Measurements from ENCODE around the gene SH3BP2.
"Not testable (repeated sequence)": the region's sequence is repeated elsewhere in the genome, so short reads cannot be mapped to it uniquely, and the experiment has no call there.

SH3BP2 gene

DNA sequence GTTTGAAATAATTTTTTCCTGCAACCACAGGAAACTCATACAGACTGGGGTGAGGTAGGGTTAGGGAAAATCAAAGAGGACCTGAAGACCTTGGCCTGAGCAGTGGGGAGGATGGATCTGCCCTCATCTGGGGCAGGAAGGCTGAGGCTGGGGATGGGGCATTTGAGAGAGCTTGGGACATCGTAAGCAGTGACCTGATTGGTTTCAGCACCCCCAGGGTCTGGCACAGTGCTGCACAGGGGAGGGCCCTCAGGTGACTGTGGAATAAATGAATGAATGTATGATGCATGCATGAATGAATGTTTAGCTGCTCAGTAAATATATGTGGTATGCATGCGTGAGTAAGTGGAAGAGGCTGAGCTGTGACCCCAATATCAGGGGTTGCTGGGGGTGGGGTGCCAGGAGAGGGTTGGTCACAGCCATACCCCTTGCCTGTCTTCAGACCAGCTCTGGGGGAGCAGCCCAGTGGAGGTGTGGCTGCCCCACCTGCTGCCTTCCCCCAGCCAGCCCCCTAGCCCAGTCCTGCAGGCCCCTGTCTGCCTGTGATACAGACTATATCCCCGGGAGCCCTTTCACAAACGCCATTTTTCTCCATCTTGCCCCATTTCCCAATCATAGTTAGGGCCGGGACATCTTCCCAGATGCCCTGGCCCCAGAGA lies 25.7 kb upstream of the SH3BP2 start:
- Histone ChIP-seq H3K27me3 (ENCODE audit: control insufficient read depth, insufficient read depth, low read length) (no peaks in the 10 kb centered on the region), H3K9ac (ENCODE audit: low read length) (no peak overlapping the region), H3K36me3 (ENCODE audit: control insufficient read depth, insufficient read depth, low read length) (no peaks in the 10 kb centered on the region), H3K4me3 (ENCODE audit: low read depth, low read length) (no peak overlapping the region), H3K4me1 (ENCODE audit: control insufficient read depth, insufficient read depth, low read length) (peaks cover 20% of the 10 kb centered on the region), H3K9me3 (ENCODE audit: control insufficient read depth, insufficient read depth, low read depth, low read length) (peaks cover 3% of the 10 kb centered on the region), H3K27ac (ENCODE audit: low read depth, low read length) (no peak overlapping the region)

DNA sequence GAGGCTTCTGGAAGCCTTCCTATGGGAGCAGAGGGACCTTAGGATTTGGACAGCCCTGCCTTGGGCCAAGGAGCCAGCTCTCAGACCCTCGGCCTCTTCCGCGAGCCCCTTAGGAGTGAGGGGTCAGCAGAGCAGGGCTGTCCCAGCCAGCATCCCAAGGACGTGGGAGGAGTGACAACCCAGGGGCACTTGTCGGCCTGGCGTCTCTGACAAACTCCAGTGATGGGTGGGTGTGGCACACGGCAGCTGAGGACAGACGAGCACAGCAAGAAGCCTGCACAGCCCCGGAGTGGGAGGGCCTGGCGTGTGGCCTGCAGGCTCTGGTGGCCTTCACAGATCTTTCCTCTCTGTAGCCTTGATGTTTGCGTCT lies 25.2 kb upstream of the SH3BP2 start:
- Histone ChIP-seq H3K4me1 (ENCODE audit: control insufficient read depth, insufficient read depth, low read length) (peaks cover 20% of the 10 kb centered on the region), H3K9ac (ENCODE audit: low read length) (peak overlapping the region; percentile 22), H3K27me3 (ENCODE audit: control insufficient read depth, insufficient read depth, low read length) (no peaks in the 10 kb centered on the region), H3K36me3 (ENCODE audit: control insufficient read depth, insufficient read depth, low read length) (no peaks in the 10 kb centered on the region), H3K27ac (ENCODE audit: low read depth, low read length) (no peak overlapping the region), H3K9me3 (ENCODE audit: control insufficient read depth, insufficient read depth, low read depth, low read length) (peaks cover 3% of the 10 kb centered on the region), H3K4me3 (ENCODE audit: low read depth, low read length) (no peak overlapping the region)

DNA sequence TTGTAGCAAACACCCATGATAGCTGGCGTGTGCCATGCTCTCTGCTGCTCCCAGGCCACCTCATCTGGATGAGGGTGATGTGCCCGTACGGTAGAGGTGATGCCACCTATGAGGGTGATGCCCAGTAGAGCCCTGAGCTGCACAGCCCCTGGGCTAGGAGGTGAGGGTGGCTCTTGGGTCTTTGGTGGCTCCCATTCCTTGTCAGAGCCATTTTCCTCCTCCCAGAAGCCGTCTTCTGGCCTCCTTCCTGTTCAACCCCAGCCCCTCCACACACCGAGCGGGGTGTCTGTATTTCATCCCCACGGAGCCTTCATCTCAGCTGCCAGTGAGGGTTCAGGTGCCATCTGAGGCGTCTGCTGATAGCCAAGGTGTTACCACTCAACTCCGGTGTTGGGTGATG lies 24.8 kb upstream of the SH3BP2 start:
- no peak overlapping the region for H3K4me3 ChIP-seq (ENCODE audit: low read depth, low read length)
- H3K36me3 ChIP-seq (ENCODE audit: control insufficient read depth, insufficient read depth, low read length) = no peaks in the 10 kb centered on the region
- H3K9ac ChIP-seq (ENCODE audit: low read length) = peak overlapping the region; percentile 22
- no peak overlapping the region for H3K27ac ChIP-seq (ENCODE audit: low read depth, low read length)
- H3K27me3 ChIP-seq (ENCODE audit: control insufficient read depth, insufficient read depth, low read length) = no peaks in the 10 kb centered on the region
- H3K4me1 ChIP-seq (ENCODE audit: control insufficient read depth, insufficient read depth, low read length) = peaks cover 20% of the 10 kb centered on the region
- peaks cover 3% of the 10 kb centered on the region for H3K9me3 ChIP-seq (ENCODE audit: control insufficient read depth, insufficient read depth, low read depth, low read length)

DNA sequence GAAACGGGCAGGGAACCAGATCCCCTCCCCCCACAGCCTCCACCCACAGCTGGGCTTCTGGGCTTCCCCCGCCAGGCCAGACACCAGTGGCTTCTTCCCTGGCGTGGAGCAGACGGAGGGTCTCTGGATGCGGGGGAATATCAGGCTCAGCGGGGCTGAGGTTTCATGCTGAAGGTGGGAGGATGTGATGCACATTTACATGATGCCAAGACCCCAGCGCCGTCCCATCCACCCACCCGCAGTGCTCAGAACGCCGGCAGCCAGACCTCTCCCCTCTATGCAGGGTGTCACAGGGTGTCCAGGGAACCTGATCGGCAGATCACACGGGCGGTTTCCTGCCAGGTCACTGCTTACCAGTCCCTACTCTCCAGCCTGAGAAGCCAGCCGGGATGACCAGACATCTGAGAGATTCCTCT lies 24.0 kb upstream of the SH3BP2 start:
- H3K27ac ChIP-seq (ENCODE audit: low read depth, low read length) = no peak overlapping the region
- no peaks in the 10 kb centered on the region for H3K27me3 ChIP-seq (ENCODE audit: control insufficient read depth, insufficient read depth, low read length)
- no peak overlapping the region for H3K9ac ChIP-seq (ENCODE audit: low read length)
- H3K9me3 ChIP-seq (ENCODE audit: control insufficient read depth, insufficient read depth, low read depth, low read length) = peaks cover 3% of the 10 kb centered on the region
- no peaks in the 10 kb centered on the region for H3K36me3 ChIP-seq (ENCODE audit: control insufficient read depth, insufficient read depth, low read length)
- no peak overlapping the region for H3K4me3 ChIP-seq (ENCODE audit: low read depth, low read length)
- H3K4me1 ChIP-seq (ENCODE audit: control insufficient read depth, insufficient read depth, low read length) = peaks cover 20% of the 10 kb centered on the region

DNA sequence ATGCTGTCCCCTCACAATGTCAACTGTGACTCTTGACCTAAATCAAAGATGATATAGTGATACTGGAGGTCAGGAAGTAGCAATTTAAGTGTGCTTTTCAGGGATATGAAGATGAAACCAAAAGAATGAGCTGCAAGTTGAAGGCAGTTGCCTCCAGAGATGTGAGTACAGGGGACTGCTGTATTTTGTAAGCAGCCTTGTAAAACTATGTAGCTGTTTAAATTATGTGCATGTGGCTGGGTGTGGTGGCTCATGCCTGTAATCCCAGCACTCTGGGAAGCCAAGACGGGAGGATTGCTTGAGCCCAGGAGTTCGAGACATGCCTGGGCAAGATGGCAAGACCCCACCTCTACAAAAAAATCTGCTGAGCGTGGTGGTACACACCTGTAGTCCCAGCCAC lies 21.6 kb upstream of the SH3BP2 start:
- Histone ChIP-seq H3K36me3 (ENCODE audit: control insufficient read depth, insufficient read depth, low read length) (no peaks in the 10 kb centered on the region), H3K9me3 (ENCODE audit: control insufficient read depth, insufficient read depth, low read depth, low read length) (peaks cover 3% of the 10 kb centered on the region), H3K4me1 (ENCODE audit: control insufficient read depth, insufficient read depth, low read length) (peaks cover 20% of the 10 kb centered on the region), H3K9ac (ENCODE audit: low read length) (no peak overlapping the region), H3K27me3 (ENCODE audit: control insufficient read depth, insufficient read depth, low read length) (no peaks in the 10 kb centered on the region), H3K27ac (ENCODE audit: low read depth, low read length) (no peak overlapping the region), H3K4me3 (ENCODE audit: low read depth, low read length) (no peak overlapping the region)

DNA sequence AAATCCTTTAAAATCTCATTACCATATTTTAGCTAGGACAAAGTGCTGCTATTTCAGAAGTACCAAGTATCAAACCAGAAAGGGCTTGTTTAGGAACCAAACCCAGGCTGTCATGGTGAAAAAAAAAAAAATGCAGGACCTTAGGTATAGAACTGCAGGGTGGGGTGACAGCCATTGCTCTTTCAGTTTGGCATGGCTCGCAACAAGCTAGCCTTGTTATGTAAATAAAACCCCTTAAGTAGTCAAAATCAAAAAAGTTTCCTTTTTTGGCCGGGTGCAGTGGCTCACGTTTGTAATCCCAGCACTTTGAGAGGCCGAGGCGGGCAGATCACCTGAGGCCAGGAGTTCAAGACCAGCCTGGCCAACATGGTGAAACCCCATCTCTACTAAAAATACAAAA lies 12.2 kb upstream of the SH3BP2 start:
- H3K27ac ChIP-seq (ENCODE audit: low read depth, low read length); H3K36me3 ChIP-seq (ENCODE audit: control insufficient read depth, insufficient read depth, low read length); H3K9me3 ChIP-seq (ENCODE audit: control insufficient read depth, insufficient read depth, low read depth, low read length); H3K4me1 ChIP-seq (ENCODE audit: control insufficient read depth, insufficient read depth, low read length); H3K9ac ChIP-seq (ENCODE audit: low read length); H3K27me3 ChIP-seq (ENCODE audit: control insufficient read depth, insufficient read depth, low read length); H3K4me3 ChIP-seq (ENCODE audit: low read depth, low read length): not testable (repeated sequence)

DNA sequence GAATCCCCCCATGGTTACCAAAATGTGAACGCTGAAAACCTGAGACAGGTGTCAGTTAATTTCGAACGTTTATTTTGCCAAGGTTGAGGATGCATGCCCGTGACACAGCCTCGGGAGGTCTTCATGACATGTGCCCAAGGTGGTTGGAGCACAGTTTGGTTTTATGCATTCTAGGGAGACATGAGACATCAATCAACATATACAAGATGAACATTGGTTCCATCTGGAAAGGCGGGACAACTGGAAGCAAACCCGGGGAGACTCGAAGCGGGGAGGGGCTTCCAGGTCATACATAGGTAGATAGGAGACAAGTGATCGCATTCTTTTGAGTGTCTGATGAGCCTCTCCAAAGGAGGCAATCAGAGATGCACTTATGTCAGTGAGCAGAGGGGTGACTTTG lies 11.0 kb upstream of the SH3BP2 start:
- no peak overlapping the region for H3K9ac ChIP-seq (ENCODE audit: low read length)
- peaks cover 8% of the 10 kb centered on the region for H3K4me1 ChIP-seq (ENCODE audit: control insufficient read depth, insufficient read depth, low read length)
- no peaks in the 10 kb centered on the region for H3K27me3 ChIP-seq (ENCODE audit: control insufficient read depth, insufficient read depth, low read length)
- H3K9me3 ChIP-seq (ENCODE audit: control insufficient read depth, insufficient read depth, low read depth, low read length) = no peaks in the 10 kb centered on the region
- H3K27ac ChIP-seq (ENCODE audit: low read depth, low read length) = no peak overlapping the region
- no peak overlapping the region for H3K4me3 ChIP-seq (ENCODE audit: low read depth, low read length)
- H3K36me3 ChIP-seq (ENCODE audit: control insufficient read depth, insufficient read depth, low read length) = no peaks in the 10 kb centered on the region

DNA sequence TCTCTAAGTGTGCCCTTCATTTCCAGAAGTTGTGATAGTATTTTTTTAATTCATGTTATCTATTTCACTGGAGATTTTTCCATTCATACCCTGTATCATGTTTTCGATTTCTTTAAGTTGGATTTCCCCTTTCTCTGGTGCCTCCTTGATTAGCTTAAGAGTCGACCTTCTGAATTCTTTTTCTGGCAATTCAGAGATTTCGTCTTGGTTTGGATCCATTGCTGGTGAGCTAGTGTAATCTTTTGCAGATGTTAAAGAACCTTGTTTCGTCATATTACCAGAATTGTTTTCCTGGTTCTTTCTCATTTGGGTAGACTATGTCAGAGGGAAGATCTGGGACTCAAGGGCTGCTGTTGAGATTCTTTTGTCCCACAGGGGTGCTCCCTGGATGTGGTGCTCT lies 9.1 kb upstream of the SH3BP2 start:
- H3K9me3 ChIP-seq (ENCODE audit: control insufficient read depth, insufficient read depth, low read depth, low read length) = no peaks in the 10 kb centered on the region
- no peak overlapping the region for H3K9ac ChIP-seq (ENCODE audit: low read length)
- peaks cover 11% of the 10 kb centered on the region for H3K4me1 ChIP-seq (ENCODE audit: control insufficient read depth, insufficient read depth, low read length)
- no peak overlapping the region for H3K27ac ChIP-seq (ENCODE audit: low read depth, low read length)
- H3K36me3 ChIP-seq (ENCODE audit: control insufficient read depth, insufficient read depth, low read length) = no peaks in the 10 kb centered on the region
- no peaks in the 10 kb centered on the region for H3K27me3 ChIP-seq (ENCODE audit: control insufficient read depth, insufficient read depth, low read length)
- H3K4me3 ChIP-seq (ENCODE audit: low read depth, low read length) = no peak overlapping the region

DNA sequence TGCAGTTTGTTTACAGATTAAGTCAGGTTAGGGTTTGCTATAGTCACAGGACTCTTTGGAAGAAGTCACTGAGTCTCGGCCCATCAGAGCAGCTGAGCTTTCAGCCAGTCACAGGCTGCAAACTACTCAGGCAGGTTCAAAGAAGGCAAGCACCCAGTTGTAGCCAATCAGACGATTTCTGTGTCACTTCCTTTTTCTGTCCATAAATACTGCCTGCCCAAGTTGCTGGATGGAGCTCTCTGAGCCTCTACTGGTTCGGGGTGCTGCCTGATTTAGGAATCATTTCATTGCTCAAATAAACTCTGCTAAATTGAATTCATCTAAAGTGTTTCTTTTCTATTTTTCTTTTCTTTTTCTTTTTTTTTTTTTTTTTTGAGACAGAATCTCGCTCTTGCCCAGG lies 7.3 kb upstream of the SH3BP2 start:
- Histone ChIP-seq H3K27ac (ENCODE audit: low read depth, low read length) (no peak overlapping the region), H3K36me3 (ENCODE audit: control insufficient read depth, insufficient read depth, low read length) (no peaks in the 10 kb centered on the region), H3K9me3 (ENCODE audit: control insufficient read depth, insufficient read depth, low read depth, low read length) (no peaks in the 10 kb centered on the region), H3K4me1 (ENCODE audit: control insufficient read depth, insufficient read depth, low read length) (peaks cover 13% of the 10 kb centered on the region), H3K9ac (ENCODE audit: low read length) (no peak overlapping the region), H3K4me3 (ENCODE audit: low read depth, low read length) (no peak overlapping the region), H3K27me3 (ENCODE audit: control insufficient read depth, insufficient read depth, low read length) (no peaks in the 10 kb centered on the region)

DNA sequence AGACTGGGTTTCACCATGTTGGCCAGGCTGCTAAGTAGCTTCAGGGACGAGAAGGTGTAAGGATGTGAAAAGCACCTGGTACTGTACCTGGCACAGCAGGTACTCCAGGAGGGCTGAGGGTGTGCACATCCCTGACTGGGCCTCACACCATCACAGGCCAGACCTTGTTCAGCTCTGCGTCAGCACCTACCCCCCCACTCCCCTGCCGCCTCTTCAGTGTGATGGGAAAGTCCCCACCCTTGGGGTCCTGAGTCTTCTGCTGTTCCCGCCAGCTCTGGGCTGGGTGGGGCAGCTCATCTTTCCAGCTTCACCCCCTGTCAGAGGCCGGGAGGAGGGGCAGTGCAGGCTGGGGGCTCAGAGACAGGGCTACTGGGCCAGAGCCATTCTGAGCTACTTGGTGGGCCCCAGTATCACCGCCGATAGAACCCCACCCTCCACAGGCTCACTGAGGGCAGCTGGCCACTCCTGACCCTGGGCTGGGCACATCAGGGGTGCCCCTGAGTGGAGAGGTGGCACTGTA lies 6.7 kb upstream of the SH3BP2 start:
- Histone ChIP-seq H3K9me3 (ENCODE audit: control insufficient read depth, insufficient read depth, low read depth, low read length) (no peaks in the 10 kb centered on the region), H3K27ac (ENCODE audit: low read depth, low read length) (no peak overlapping the region), H3K9ac (ENCODE audit: low read length) (no peak overlapping the region), H3K36me3 (ENCODE audit: control insufficient read depth, insufficient read depth, low read length) (no peaks in the 10 kb centered on the region), H3K27me3 (ENCODE audit: control insufficient read depth, insufficient read depth, low read length) (no peaks in the 10 kb centered on the region), H3K4me3 (ENCODE audit: low read depth, low read length) (no peak overlapping the region), H3K4me1 (ENCODE audit: control insufficient read depth, insufficient read depth, low read length) (peaks cover 19% of the 10 kb centered on the region)

DNA sequence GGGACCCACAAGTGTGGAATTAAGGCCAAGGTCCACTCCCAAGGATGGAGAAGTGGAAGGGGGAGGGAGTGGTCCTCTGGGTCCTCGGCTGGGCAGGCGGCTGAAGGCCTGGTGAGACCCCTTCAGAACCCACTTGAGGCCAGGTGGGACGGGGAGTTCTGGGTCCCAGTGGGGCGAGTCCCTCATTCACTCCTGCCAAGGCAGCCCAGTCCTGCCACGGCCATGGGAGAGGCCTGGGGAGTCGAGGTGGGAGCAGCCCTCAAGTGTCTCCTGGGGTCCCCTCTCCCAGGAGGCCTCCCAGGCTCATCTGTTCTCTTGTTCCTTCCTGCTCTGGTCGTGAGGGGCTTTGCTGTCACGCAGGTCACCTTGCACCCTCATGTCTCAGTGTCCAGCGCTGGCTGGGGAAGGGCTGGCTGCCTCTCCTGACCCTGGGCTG lies 6.1 kb upstream of the SH3BP2 start:
- H3K9me3 ChIP-seq (ENCODE audit: control insufficient read depth, insufficient read depth, low read depth, low read length) = no peaks in the 10 kb centered on the region
- H3K9ac ChIP-seq (ENCODE audit: low read length) = no peak overlapping the region
- H3K27ac ChIP-seq (ENCODE audit: low read depth, low read length) = no peak overlapping the region
- no peak overlapping the region for H3K4me3 ChIP-seq (ENCODE audit: low read depth, low read length)
- H3K27me3 ChIP-seq (ENCODE audit: control insufficient read depth, insufficient read depth, low read length) = peaks cover 4% of the 10 kb centered on the region; the same call in 1 of the 2 replicates
- peaks cover 24% of the 10 kb centered on the region for H3K4me1 ChIP-seq (ENCODE audit: control insufficient read depth, insufficient read depth, low read length)
- H3K36me3 ChIP-seq (ENCODE audit: control insufficient read depth, insufficient read depth, low read length) = no peaks in the 10 kb centered on the region
